Measurements from ENCODE around the gene KCTD21.

The KCTD21 gene

GRCh38 chr11:78170874-78171549 is 17.4 kb downstream of the KCTD21 start:
- no peak for DNase-seq

- DNase-seq = no peak
Observed at GRCh38 chr11:78170413-78170812, 18.0 kb downstream of the KCTD21 start.

GRCh38 chr11:78168539-78169477 is 19.6 kb downstream of the KCTD21 start:
- no peak for DNase-seq

DNA sequence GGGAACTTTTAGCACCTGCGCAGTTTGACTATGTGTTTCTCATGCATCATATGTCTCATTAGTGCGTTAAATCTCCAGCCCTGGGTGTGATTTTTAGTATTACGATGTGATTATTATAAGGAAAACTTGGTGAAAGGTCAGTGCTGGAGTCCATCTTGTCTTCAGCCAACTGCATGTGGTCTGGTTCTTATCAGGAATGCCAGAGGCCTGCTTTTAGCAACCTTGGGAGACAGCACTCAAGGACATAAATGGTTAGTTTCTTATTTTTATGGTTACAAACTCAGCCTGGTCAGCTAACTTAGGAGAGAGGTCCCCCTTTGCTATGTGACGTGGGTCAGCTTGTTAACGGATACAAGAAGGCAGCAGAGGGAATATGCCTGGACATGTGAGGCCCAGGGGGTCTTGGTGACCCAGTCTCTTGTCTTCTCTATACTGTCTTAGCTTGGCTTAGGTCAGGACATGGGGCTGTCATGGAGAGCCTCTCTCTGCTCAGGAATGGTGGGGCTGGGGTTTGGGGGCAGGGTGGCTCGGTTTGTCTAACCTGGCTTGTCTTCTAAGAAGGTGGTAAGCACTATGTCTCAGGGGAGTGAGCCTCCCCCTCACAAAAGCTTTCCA is 21.5 kb downstream of the KCTD21 start:
- DNase-seq = no peak

DNA sequence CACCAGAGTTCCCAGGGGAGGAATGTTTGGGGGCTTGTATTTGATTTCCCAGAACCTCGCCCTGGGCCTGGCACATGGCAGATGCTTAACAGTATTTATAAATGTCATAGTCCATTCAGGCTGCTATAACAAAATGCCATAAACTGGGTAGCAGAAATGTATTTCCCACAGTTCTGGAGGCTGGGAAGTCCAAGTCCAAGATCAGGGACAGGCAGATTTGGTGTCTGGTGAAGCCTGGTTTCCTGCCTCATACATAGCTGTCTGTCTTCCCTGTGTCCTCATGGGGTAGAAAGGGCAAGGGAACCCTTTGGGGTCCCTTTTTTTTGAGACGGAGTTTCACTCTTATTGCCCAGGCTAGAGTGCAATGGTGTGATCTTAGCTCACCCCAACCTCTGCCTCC is 24.0 kb downstream of the KCTD21 start:
- DNase-seq = no peak

GRCh38 chr11:78163828-78164227 is 24.6 kb downstream of the KCTD21 start:
- DNase-seq = no peak

- no peak for DNase-seq
Observed at GRCh38 chr11:78161962-78162371, 26.5 kb downstream of the KCTD21 start.

- no peak for DNase-seq
Observed at GRCh38 chr11:78161346-78161745, 27.1 kb downstream of the KCTD21 start.

DNA sequence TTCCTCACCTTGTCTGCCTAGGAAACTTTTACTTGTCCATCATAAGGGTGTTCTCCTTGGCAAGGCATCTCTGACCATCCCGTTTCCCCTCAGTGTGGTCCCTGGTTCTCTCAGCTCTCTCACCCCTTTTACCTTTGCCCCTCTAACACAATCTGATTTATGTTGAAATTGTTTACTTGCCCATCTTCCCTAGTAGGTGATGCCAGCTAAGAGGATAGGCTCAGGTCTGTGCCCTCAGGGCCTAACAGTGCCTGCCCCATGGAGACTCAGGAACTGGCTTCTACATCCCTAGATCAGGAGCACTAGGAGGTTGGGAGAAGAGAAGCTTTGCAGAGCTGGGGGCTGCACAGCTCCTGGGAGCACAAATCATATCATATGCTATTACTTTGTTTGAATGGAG is 27.9 kb downstream of the KCTD21 start:
- DNase-seq = no peak

DNA sequence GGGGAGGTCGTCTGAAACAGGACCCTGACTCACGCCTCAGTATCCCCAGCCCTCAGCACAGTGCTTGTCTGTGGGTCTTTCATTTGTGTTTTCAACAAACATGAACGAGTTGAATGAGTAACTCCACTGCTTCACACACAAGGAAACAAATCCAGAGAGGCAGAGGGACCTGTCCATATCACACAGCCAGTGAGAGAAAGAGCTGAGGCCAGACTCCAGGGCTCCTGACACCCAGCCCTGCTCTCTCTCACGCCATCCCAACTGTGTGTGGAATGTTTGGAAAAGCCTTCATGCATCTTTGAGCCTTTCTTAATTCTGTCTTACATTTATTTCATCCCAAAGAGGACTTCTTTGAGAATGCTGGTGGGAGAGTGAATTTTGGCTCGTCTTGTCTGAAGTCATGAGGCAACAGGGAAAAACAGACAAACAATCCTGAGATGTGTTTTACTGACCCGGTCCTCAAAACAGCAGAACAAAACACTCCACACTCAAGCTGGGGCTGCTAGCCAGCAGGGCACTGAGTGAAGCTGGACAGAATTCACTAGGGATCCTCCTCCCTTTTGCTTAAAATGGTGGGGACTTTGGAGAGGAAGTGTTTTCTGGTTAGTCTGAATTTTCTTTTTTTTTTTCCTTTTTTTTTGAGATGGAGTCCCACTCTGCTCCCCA is 29.3 kb downstream of the KCTD21 start:
- DNase-seq = no peak

GRCh38 chr11:78156127-78156844 is 32.1 kb downstream of the KCTD21 start:
- DNase-seq = no peak

GRCh38 chr11:78151804-78152203 is 36.6 kb downstream of the KCTD21 start:
- DNase-seq = no peak

DNA sequence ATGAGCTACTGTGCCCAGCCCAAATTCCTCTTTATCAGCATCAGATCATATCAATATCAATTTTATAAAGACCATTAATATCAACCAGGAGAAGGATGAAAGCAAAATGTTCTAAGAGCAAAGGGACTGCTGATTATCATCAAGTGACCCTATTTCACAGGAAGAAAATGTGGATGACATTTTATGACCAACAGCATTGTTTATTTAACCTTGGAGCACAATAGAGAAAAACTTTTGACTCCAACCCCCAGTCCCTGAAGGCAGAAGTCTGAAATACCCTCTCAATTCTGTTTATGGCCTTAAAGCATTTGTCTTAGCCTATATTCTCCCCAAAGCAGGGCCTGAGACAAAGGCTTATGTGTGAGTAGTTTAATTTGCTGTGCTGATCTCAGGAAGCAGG is 37.7 kb downstream of the KCTD21 start:
- no peak for DNase-seq

GRCh38 chr11:78150346-78150745 is 38.1 kb downstream of the KCTD21 start:
- DNase-seq = no peak

DNA sequence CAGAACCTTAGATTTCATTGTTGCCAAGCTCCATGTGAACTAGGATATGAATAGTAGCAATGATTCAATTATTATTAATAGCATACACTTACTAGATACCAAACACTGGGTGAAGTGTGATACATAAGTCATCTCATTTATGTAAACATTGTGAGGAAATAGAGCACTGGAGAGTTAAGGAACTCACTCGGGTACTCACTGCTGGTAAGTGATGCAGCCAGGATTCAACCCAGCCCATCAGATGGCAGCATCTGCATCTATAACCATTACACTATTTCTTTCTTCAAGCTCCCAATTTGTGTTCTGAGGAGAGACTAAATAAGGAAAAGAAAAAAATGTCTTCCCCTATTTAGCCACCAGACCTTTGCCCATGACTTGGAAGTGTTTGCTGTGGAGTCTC is 38.8 kb downstream of the KCTD21 start:
- DNase-seq = peak; percentile 54

DNA sequence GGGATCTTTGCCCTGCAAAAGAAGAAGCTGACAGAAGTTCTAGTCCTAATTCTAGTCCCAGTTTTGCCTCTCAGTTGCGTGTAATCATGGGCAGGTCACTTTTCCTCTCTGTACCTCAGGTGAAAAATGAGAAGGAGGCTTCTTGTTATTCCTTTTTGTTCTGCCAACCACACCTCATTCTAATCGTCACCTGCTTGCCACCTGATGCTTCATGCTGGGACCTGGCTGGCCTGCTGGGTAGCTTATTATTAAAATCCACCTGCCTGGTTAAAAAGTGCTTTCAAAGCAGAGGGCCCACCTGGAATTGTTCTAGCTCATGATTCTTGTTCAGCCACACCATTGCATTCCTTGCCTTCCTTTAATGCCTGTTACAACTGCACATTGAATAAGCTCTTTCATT is 40.6 kb downstream of the KCTD21 start:
- no peak for DNase-seq

GRCh38 chr11:78145511-78146025 is 42.9 kb downstream of the KCTD21 start:
- no peak for DNase-seq

DNA sequence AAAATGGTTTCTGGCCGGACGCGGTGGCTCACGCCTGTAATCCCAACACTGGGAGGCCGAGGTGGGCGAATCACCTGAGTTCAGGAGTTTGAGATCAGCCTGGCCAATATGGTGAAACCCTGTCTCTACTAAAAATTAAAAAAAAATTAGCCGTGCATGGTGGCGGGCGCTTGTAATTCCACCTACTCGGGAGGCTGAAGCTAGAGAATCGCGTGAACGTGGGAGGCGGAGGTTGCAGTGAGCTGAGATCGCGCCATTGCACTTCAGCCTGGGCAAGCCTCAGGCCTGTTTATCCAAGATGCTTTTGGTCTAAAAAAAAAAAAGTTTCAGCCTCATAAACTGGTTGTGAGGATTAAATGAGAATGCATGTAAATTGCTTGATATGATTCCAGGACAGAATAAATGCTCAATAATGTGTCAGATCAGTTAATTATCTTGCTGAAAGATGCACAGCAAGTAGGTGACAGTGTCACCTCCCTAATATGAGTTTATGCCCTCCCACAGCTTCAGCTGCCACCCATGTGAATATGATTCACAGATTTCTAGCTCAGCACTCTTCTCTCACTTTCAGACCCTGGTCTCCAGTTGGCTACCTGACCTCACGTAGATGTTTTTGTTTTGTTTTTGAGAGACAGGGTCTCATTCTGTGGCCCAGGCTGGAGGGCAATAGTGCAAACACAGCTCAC is 47.9 kb downstream of the KCTD21 start:
- DNase-seq = peak; percentile 13

GRCh38 chr11:78139422-78140391 is 48.7 kb downstream of the KCTD21 start, which contains the start of gene ALG8:
Gene ALG8 (minus strand): TSS chr11:78139626. CDS start chr11:78139588, 38 bp downstream.
- peak; percentile 99 for DNase-seq

All from inflammatory macrophage treated with lipopolysaccharide for 4 hours (primary cell).